GM12892 (cell line): Measurements from ENCODE around the gene UBR2.
"Not testable (repeated sequence)": the region's sequence is repeated elsewhere in the genome, so short reads cannot be mapped to it uniquely, and the experiment has no call there.

ENCODE experiments used
- POLR2A ChIP-seq: IDR thresholded peaks from 2 replicates; pipeline ENCODE4 v1.6.1; 2011; ENCODE audit warnings: low read depth, low read length, control low read depth
- POLR2AphosphoS5 ChIP-seq: IDR thresholded peaks from 2 replicates; pipeline ENCODE4 v1.6.1; 2011; ENCODE audit warnings: low read depth, low read length, control low read depth

GRCh38 chr6:42559276-42559675 is 4.6 kb upstream of the UBR2 start:
- TF ChIP-seq POLR2A, POLR2AphosphoS5: not testable (repeated sequence)
